ENCODE measurements around the gene RAB31.

RAB31 gene

DNA sequence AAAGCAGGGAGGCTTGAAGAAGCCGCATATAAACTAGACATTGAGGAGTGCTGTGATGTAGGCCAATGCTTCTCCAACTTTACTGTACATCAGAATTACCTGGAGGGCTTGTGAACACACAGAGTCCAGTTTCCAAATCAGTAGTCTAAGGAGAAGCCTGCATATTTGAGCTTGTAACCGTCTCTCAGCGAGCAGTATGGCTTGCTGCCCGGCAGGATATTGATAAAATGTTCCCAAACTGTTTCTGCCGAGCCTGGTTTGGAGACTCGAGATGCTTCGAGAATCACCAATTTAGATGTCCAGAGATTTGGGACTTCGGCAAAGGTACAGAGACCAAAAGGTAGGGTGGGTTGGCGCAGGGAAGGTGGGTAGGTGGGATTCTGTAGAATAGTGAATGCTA, 11.0 kb upstream of the RAB31 start:
- H2AFZ ChIP-seq (ENCODE audit: low read depth, low read length) = no peak overlapping the region
- no peaks in the 10 kb centered on the region for H3K36me3 ChIP-seq (ENCODE audit: insufficient read depth, low read length)
- no peak overlapping the region for H3K4me3 ChIP-seq (ENCODE audit: low read length)
- no peaks in the 10 kb centered on the region for H3K27me3 ChIP-seq (ENCODE audit: insufficient read depth, low read length)
- H3K9me3 ChIP-seq (ENCODE audit: low read length) = no peaks in the 10 kb centered on the region
- H3K4me1 ChIP-seq (ENCODE audit: insufficient read depth, low read length) = no peaks in the 10 kb centered on the region

DNA sequence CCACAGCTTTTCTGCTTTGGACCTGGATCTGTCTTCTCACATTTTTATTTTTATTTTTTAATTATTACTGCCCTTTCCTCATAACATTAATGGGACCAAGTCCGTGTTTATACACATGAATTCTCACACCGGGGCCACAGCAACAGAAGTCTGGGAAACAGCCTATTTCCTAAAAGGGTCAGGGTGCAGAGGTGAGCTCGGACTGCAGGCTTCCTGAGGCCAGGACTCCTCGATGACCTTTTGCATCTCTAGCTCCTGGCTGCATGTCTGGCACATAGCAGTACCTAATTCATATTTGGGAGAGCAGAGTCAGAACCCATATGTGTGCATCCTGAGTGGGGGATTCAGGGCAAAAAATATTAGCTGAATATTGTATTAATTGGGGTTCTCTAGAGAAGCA, 9.6 kb upstream of the RAB31 start:
- no peaks in the 10 kb centered on the region for H3K9me3 ChIP-seq (ENCODE audit: low read length)
- no peaks in the 10 kb centered on the region for H3K27me3 ChIP-seq (ENCODE audit: insufficient read depth, low read length)
- H3K4me3 ChIP-seq (ENCODE audit: low read length) = no peak overlapping the region
- no peaks in the 10 kb centered on the region for H3K36me3 ChIP-seq (ENCODE audit: insufficient read depth, low read length)
- no peaks in the 10 kb centered on the region for H3K4me1 ChIP-seq (ENCODE audit: insufficient read depth, low read length)
- no peak overlapping the region for H2AFZ ChIP-seq (ENCODE audit: low read depth, low read length)

DNA sequence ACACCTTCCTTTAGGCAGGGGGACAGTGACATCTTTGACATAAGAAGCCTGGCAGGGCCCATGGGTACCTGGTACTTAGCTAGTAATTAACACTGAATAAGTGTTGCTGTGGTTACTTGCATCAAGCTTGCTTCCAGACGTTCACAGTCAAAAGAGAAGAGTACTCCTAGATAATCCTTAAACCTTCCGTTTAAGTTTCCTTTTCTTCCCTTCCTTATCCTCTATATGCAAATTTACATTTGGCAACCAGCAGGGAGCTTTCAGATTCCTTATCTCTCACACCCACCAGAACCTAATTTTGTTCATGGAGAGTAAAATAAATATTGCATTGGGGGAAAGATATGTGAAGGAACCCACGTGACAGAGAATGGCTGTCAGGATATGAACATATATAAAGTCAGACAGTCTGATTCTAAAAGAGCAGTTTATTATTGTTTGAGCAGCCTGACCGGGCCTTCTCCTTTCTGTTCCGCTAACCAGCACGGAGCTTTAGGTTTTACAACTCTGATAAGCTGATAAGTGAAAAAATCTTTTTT, 7.8 kb upstream of the RAB31 start:
- H3K36me3 ChIP-seq (ENCODE audit: insufficient read depth, low read length) = no peaks in the 10 kb centered on the region
- no peak overlapping the region for H2AFZ ChIP-seq (ENCODE audit: low read depth, low read length)
- no peaks in the 10 kb centered on the region for H3K27me3 ChIP-seq (ENCODE audit: insufficient read depth, low read length)
- H3K4me1 ChIP-seq (ENCODE audit: insufficient read depth, low read length) = no peaks in the 10 kb centered on the region
- no peaks in the 10 kb centered on the region for H3K9me3 ChIP-seq (ENCODE audit: low read length)
- no peak overlapping the region for H3K4me3 ChIP-seq (ENCODE audit: low read length)

DNA sequence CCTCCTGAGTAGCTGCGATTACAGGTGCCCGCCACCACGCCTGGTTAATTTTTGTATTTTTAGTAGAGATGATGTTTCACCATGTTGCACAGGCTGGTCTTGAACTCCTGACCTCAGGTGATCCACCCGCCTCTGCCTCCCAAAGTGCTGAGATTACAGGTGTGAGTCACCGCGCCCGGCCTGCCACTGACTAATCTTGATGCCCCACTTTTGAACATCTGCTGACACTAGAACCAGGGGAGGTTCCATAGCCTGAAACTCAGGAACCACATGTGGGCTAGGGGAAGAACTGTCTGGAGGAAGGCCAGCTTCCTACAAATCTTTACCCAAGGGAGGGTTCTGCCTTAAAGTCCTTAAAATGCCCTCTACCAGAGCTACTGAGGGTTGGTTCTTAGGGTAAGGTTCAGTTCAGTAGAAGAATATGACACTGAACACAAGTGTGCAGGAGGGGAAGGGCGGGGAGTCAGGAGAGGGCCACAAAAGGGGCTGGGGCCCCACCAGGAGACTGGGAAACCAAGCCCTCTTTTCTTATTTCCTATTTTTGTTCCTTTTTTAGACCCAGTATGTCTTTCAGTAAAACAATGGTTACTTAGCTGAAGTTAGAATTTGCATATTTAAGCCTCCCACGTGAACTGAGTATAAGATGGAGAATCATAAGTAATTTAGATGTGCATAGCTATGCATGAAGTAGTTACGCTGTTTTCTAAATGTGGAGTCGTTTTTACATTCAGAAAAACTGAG, 6.3 kb upstream of the RAB31 start:
- Histone ChIP-seq H3K9me3 (ENCODE audit: low read length) (no peaks in the 10 kb centered on the region), H3K4me3 (ENCODE audit: low read length) (no peak overlapping the region), H3K27me3 (ENCODE audit: insufficient read depth, low read length) (no peaks in the 10 kb centered on the region), H3K36me3 (ENCODE audit: insufficient read depth, low read length) (no peaks in the 10 kb centered on the region), H3K4me1 (ENCODE audit: insufficient read depth, low read length) (no peaks in the 10 kb centered on the region), H2AFZ (ENCODE audit: low read depth, low read length) (no peak overlapping the region)

DNA sequence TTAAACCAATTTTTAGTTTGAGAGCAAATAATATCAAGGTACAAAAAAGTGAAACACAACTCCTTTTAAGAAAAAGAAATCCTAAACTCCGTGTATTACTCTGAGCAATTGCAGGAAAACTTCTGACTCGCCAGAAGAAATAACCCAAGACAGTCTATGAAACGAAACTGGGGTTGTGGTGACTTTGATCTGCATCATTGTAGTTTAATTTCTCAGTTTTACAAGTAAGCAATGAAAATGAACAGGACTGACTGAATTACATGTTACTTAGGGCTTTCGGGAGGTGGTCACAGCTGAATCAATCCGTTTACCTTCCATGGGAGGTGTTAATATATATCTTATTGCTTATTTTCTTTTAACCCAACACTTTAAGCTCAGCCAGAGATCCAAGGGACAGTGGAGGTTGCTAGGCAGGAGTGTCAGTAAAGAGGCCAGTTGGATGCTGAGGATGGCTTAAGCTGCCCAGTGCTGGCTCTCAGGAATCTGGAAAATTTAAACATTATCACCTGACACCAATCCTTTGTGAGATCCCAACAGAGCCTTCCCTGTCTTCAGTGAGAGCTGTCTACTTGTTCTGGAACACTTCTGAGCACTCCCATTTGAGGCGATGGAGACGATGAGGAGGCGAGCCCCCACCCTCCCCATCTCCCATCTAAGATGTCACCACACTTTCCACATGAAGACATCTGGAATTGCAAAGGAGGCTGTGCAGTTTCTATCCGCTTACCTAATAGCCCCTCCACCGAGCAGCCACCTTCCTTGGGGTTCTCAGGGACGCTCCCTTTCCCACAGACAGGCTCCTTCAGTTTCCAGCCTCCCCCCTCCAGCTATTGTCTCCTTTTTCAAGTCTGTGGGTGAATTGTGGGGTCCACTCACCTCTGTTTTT, 3.6 kb upstream of the RAB31 start:
- Histone ChIP-seq H3K4me1 (ENCODE audit: insufficient read depth, low read length) (peaks cover 12% of the 10 kb centered on the region), H3K9me3 (ENCODE audit: low read length) (no peaks in the 10 kb centered on the region), H2AFZ (ENCODE audit: low read depth, low read length) (no peak overlapping the region), H3K27me3 (ENCODE audit: insufficient read depth, low read length) (no peaks in the 10 kb centered on the region), H3K4me3 (ENCODE audit: low read length) (no peak overlapping the region), H3K36me3 (ENCODE audit: insufficient read depth, low read length) (no peaks in the 10 kb centered on the region)

DNA sequence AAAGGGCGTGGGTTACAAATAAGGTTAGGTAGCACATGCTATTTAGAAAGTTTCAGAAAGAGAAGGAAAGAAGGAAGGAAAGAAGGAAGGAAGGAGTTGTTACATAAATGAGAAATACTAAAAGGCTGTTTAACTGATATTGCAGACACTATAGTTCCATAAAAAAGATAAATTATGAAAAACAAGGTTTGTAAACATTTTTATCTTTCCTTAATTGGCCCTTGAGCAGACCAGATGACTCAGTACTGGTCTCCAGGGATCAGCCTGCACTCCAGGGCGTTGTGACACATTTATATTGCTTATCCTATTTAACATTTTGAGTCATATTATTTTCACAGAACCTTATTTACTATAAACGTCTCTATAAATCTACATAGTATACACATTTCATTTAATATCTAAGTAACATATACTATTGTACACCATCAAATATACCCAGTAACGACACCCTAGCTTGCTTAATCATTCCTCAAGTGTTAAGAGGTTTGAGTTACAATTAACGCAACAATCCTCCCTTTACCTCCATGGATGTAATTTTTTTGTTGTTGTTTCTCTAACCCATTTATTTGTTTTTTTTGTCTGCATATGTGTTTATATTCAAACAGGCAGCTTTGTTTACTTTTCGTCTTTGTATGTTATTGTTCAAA, 2.8 kb upstream of the RAB31 start:
- no peak overlapping the region for H2AFZ ChIP-seq (ENCODE audit: low read depth, low read length)
- H3K4me1 ChIP-seq (ENCODE audit: insufficient read depth, low read length) = peaks cover 18% of the 10 kb centered on the region
- no peaks in the 10 kb centered on the region for H3K9me3 ChIP-seq (ENCODE audit: low read length)
- no peaks in the 10 kb centered on the region for H3K36me3 ChIP-seq (ENCODE audit: insufficient read depth, low read length)
- no peak overlapping the region for H3K4me3 ChIP-seq (ENCODE audit: low read length)
- no peaks in the 10 kb centered on the region for H3K27me3 ChIP-seq (ENCODE audit: insufficient read depth, low read length)

DNA sequence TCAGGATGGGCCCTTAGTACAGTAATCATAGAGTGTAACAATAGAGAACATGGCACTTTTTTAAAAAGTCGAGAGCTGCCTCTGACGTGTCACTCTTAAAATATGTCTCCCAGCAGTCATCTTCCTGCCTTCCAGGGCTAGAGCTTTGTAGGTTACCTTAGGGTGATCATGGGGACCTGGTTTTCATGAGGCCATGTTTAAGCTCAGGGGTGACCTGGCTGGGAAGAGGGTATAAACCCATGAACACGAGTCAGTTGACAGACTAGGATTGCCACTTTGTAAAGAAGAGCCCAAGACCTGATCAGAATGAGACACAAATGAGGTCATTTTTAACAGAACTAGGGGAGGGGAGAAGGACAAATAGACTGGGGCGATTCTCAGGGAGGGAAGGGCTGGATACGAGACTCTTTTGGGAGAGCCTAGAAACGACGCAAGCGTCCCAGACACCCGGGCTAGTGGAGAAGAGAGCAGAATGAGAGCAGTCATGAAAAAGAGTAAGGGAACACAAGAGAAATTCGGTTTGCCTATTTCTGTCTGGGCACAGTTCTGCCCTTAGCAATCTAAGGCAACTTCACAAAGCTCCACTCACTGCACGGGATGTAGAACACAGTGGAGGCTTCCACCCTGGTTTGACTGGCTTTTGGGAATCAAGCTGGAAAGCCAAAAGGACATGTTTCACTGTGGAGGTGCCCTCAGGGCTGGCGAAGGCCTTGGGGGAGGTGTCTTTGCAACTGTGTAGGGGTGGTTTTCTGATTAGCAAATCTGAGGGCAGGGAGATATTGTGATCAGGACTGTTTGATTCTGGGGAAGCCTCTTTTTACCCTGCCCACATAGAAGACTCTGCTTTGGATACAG, 1.8 kb upstream of the RAB31 start:
- Histone ChIP-seq H3K9me3 (ENCODE audit: low read length) (no peaks in the 10 kb centered on the region), H3K4me3 (ENCODE audit: low read length) (no peak overlapping the region), H3K4me1 (ENCODE audit: insufficient read depth, low read length) (peaks cover 18% of the 10 kb centered on the region), H3K27me3 (ENCODE audit: insufficient read depth, low read length) (no peaks in the 10 kb centered on the region), H3K36me3 (ENCODE audit: insufficient read depth, low read length) (no peaks in the 10 kb centered on the region), H2AFZ (ENCODE audit: low read depth, low read length) (no peak overlapping the region)

DNA sequence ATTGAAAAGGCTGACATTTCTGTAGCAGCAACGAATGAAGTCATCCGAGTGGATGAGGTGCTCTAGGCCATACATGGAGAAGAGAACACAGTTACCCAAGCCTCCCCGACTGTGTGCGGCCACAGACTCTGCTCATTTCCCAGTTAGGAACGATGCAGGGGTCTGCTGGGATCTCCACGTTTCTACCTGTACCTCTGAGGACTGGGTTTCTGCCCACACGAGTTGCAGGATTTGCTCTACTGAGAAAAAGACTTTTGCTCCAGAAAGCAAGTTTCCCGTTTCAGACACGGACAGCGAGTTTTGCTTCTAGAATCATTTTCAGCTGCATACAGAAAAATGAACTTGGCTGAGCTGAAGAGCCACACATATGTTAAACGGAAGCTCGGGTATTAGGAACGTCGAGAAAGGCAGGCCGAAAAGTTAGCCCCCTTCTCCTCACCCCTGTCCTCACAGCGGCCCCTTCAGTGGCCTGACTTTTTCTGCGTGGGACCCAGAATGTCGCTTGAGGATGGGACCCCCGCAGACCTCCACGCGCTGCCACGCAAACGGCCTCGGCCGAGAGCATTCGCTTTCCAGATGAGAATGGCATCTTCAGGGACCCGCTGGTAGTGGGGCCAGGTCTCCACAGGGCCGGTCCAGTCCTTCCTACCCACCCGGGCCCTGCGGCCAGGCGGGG, 582 bp upstream of the RAB31 start:
- peak overlapping the region; percentile 77 for H2AFZ ChIP-seq (ENCODE audit: low read depth, low read length)
- H3K36me3 ChIP-seq (ENCODE audit: insufficient read depth, low read length) = no peaks in the 10 kb centered on the region
- H3K27me3 ChIP-seq (ENCODE audit: insufficient read depth, low read length) = no peaks in the 10 kb centered on the region
- H3K4me3 ChIP-seq (ENCODE audit: low read length) = peak overlapping the region; percentile 58
- H3K4me1 ChIP-seq (ENCODE audit: insufficient read depth, low read length) = peaks cover 21% of the 10 kb centered on the region
- no peaks in the 10 kb centered on the region for H3K9me3 ChIP-seq (ENCODE audit: low read length)

DNA sequence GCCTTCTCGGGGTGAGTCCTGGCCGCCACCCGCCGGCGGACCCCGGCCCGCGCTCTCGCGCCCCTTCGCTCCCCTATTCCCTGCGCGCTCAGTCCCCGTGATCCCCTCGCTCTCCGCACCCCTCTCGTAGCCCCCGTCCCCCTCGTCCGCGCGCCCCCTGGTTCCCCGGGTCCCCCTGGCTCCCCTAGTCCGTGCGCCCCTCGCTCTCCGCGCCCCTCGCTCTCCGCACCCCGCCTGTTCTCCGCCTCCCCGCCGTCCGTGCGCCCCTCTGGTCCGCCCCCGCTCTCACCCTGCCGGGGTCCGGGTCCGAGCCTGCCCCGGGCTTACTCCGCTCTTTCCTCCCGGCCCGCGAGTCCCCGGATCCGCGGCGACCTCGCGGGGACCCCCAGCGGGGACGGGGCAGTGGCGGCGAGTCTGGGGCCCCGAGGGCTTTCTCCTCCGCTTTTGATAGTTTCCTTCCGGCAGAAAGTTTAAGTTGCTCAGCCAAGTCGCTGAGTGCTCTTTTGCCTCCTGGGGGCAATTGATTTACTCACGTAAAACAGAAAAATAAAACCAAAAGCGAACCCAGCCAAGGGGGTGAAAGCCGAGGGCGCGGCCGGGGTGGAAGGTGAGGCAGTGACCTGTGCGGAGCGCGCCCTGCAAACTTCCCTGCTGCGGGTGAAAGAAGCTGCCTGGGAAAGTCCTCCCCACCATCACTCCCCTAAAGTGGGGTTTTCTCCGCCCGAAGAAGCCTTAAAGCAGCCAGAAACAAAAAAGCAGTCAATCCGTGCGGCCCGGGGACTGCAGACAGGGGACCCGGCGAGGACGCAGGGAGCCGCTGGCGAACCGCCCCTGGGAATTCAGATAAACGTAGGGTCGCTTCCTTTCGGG, 568 bp downstream of the RAB31 start:
- Histone ChIP-seq H3K4me1 (ENCODE audit: insufficient read depth, low read length) (peaks cover 22% of the 10 kb centered on the region), H3K27me3 (ENCODE audit: insufficient read depth, low read length) (no peaks in the 10 kb centered on the region), H3K36me3 (ENCODE audit: insufficient read depth, low read length) (no peaks in the 10 kb centered on the region), H3K9me3 (ENCODE audit: low read length) (peaks cover 1% of the 10 kb centered on the region), H2AFZ (ENCODE audit: low read depth, low read length) (peak overlapping the region; percentile 77), H3K4me3 (ENCODE audit: low read length) (peak overlapping the region; percentile 58)

DNA sequence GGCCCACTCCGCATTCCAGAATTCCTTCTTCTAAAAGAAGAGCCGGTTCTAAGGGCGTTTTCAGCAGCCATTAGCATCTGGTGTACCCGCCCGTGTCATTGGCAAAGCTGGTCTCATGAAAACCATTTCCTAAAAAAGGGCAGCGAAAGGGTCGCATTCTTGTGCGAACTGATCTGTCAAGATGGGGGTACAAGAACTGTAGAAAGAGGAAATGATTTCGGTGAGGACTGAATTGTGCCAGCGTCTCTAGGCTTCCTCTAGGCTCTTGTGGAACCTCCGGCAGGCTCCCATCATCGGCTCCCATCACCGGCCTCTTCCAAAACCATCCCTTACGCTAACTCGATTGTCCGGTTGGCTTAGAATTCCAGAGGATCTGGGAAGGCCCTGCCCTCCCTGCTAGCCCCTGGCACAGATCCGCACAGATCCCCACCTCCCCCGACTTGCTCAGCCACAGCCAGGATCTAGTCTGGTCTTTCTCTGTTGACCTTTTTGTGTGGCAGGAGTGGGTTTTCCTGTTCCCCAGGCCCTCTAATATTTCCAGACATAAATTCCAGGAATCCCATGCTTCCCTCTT, 1.3 kb downstream of the RAB31 start:
- Histone ChIP-seq H3K36me3 (ENCODE audit: insufficient read depth, low read length) (no peaks in the 10 kb centered on the region), H3K4me1 (ENCODE audit: insufficient read depth, low read length) (peaks cover 28% of the 10 kb centered on the region), H3K27me3 (ENCODE audit: insufficient read depth, low read length) (no peaks in the 10 kb centered on the region), H3K9me3 (ENCODE audit: low read length) (peaks cover 1% of the 10 kb centered on the region), H3K4me3 (ENCODE audit: low read length) (peak overlapping the region; percentile 58), H2AFZ (ENCODE audit: low read depth, low read length) (peak overlapping the region; percentile 77)

DNA sequence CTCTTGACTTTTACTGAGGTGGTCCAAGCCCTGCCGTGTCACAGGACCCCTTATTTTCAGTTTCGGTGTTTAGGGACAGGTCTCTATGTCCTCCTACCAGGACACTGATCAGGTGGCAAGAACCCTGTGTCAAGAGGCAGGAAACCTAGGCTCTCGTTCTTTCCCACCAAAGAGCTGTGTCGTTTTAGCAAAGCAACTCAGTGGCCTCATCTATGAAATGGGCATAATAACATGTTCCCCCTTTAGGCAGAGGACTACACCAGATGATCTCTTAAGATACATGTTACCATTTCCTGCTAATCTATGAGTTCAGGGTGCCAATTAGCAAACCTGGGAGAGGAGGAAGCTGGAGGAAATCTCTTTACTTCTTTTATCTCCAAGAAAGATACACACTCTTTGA, 1.9 kb downstream of the RAB31 start:
- Histone ChIP-seq H2AFZ (ENCODE audit: low read depth, low read length) (no peak overlapping the region), H3K4me3 (ENCODE audit: low read length) (peak overlapping the region; percentile 58), H3K27me3 (ENCODE audit: insufficient read depth, low read length) (no peaks in the 10 kb centered on the region), H3K9me3 (ENCODE audit: low read length) (peaks cover 1% of the 10 kb centered on the region), H3K36me3 (ENCODE audit: insufficient read depth, low read length) (no peaks in the 10 kb centered on the region), H3K4me1 (ENCODE audit: insufficient read depth, low read length) (peaks cover 28% of the 10 kb centered on the region)
